ENCODE measurements around the gene MLN. TPM values are rescaled to one million over a fixed set of nuclear protein-coding genes. Genes with fewer than 3 reads are reported as not detected.

The MLN gene
- total RNA-seq, 4 donors from 2014 or later = not detected

- no peak for TF ChIP-seq CTCF (IDR thresholded peaks at IDR 0.05)
- TF ChIP-seq POLR2A (IDR thresholded peaks at IDR 0.05) = no peak
- intact Hi-C loops (cut with DNase I) = no loop called here
- H3K27me3 ChIP-seq = no peaks in the 10 kb centered on the region
- DNase-seq = no peak
- no peaks in the 10 kb centered on the region for H3K9me3 ChIP-seq
- peaks cover 0 to 30% (median 11%) of the 10 kb centered on the region in 3 donors for H3K4me1 ChIP-seq
- no peak overlapping the region for H3K4me3 ChIP-seq
- 88% methylated on average over 14 to 24 of the region's 25 CpGs for WGBS, 2 donors
- H3K27ac ChIP-seq = no peak overlapping the region
- H3K36me3 ChIP-seq = peaks cover 26 to 100% (median 86%) of the 10 kb centered on the region in 3 donors
Observed at GRCh38 chr6:33777398-33778388, 26.1 kb downstream of the MLN start.

GRCh38 chr6:33776764-33777163, 27.0 kb downstream of the MLN start:
- 78 to 88% methylated on average over 3 to 13 of the region's 13 CpGs for WGBS, 2 donors
- H3K27me3 ChIP-seq = no peaks in the 10 kb centered on the region
- H3K4me3 ChIP-seq = no peak overlapping the region
- TF ChIP-seq CTCF (IDR thresholded peaks at IDR 0.05) = no peak
- TF ChIP-seq POLR2A (IDR thresholded peaks at IDR 0.05) = no peak
- H3K9me3 ChIP-seq = no peaks in the 10 kb centered on the region
- no peak overlapping the region for H3K27ac ChIP-seq
- no peak for DNase-seq
- peaks cover 5 to 30% (median 16%) of the 10 kb centered on the region in 3 donors for H3K4me1 ChIP-seq
- peaks cover 19 to 99% (median 82%) of the 10 kb centered on the region in 3 donors for H3K36me3 ChIP-seq
- intact Hi-C loops (cut with DNase I) = no loop called here

- DNase-seq = no peak
- intact Hi-C loops (cut with DNase I) = no loop called here
- 93 to 94% methylated on average over 2 to 3 of the region's 4 CpGs for WGBS, 2 donors
- no peak for TF ChIP-seq POLR2A (IDR thresholded peaks at IDR 0.05)
- TF ChIP-seq CTCF (IDR thresholded peaks at IDR 0.05) = no peak
- no peak overlapping the region for H3K4me3 ChIP-seq
- peaks cover 11 to 30% (median 18%) of the 10 kb centered on the region in 3 donors for H3K4me1 ChIP-seq
- no peaks in the 10 kb centered on the region for H3K27me3 ChIP-seq
- H3K27ac ChIP-seq = no peak overlapping the region
- no peaks in the 10 kb centered on the region for H3K9me3 ChIP-seq
- H3K36me3 ChIP-seq = peaks cover 19 to 94% (median 80%) of the 10 kb centered on the region in 3 donors
Observed at GRCh38 chr6:33776186-33776585, 27.6 kb downstream of the MLN start.

- H3K36me3 ChIP-seq = peaks cover 19 to 80% (median 67%) of the 10 kb centered on the region in 3 donors
- 100% methylated on average over 1 of the region's 3 CpGs for WGBS, 2 donors
Observed at GRCh38 chr6:33774774-33775173, 29.0 kb downstream of the MLN start.

More at GRCh38 chr6:33774774-33775173, 29.0 kb downstream of the MLN start:
- no peaks in the 10 kb centered on the region for H3K9me3 ChIP-seq
- TF ChIP-seq POLR2A (IDR thresholded peaks at IDR 0.05) (no peak), CTCF (IDR thresholded peaks at IDR 0.05) (no peak)
- H3K4me1 ChIP-seq = peaks cover 18 to 43% (median 30%) of the 10 kb centered on the region in 3 donors
- no peak overlapping the region for H3K4me3 ChIP-seq
- no peaks in the 10 kb centered on the region for H3K27me3 ChIP-seq
- intact Hi-C loops (cut with DNase I) = no loop called here
- no peak for DNase-seq
- H3K27ac ChIP-seq = no peak overlapping the region

All from esophagus squamous epithelium (tissue), 5 donors.